ENCODE data around the gene MYLK. TPM values are rescaled to one million over a fixed set of nuclear protein-coding genes. Genes with fewer than 3 reads are reported as not detected.

MYLK gene
- total RNA-seq, 4 donors from 2014 or later, result 9.7 to 92.8 (median 32.5) TPM

DNA sequence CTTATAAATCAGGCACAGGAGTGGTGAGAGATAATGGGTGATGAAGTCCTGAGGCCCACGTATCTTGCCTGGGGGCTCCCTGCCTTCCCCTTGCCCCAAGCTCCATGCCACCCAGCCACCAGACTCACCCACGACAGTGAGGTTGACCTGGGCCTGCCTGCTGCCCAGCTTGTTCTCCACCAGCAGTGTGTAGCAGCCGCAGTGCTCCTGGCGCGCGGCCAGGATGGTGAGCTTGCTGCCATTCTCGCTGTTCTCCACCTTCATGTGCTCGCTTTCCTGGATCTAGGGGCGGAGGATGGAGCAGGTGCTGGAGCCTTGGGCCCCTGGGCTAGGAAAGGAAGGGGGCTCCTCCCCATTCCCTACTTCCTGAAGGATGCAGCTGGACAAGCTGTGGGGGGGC is 220.2 kb downstream of the MYLK start:
- WGBS, 2 donors, result 83 to 84% methylated on average over 1 to 9 of the region's 9 CpGs
- DNase-seq (ENCODE audit: low spot score in 2 of 2), result no peak
- intact Hi-C loops (cut with DNase I; ENCODE audit: low total_unique reads), result no loop called here
- no peak overlapping the region for H3K4me3 ChIP-seq (ENCODE audit: low read depth, poor library complexity, severe bottlenecking)
- TF ChIP-seq POLR2A (IDR thresholded peaks at IDR 0.05), result no peak
- no peak for TF ChIP-seq CTCF (IDR thresholded peaks at IDR 0.05)

DNA sequence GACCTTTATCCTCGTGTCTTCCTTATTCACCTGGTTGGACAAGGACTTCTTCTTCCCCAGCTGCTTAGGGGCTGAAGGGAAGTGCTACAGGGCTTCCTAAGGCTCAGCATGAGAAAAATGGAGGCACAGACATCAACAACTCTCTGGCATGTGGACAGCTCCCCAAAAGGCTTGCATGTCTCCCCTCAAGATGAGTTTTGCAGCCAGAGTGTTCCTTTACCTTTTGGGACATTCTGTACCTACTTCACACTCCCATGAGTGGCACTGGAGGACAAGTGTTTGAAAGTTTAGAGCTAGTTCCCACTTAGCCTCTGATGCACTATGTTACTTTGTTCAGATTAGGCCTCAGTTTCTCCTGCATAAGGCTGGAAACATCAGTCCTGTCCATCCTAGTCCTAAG is 222.2 kb downstream of the MYLK start:
- no peak for DNase-seq (ENCODE audit: low spot score in 2 of 2)
- intact Hi-C loops (cut with DNase I; ENCODE audit: low total_unique reads), result loop anchor here (2.0 kb wide), 1 partner anchor 51 kb away; no protein-coding TSS in a partner anchor
- 88 to 93% methylated on average over 1 of the region's 1 CpG for WGBS, 2 donors
- no peak overlapping the region for H3K4me3 ChIP-seq (ENCODE audit: low read depth, poor library complexity, severe bottlenecking)
- TF ChIP-seq POLR2A (IDR thresholded peaks at IDR 0.05) (no peak), CTCF (IDR thresholded peaks at IDR 0.05) (no peak)

GRCh38 chr3:123660900-123661299 is 223.2 kb downstream of the MYLK start:
- 23 to 28% methylated on average over 9 of the region's 9 CpGs for WGBS, 2 donors

GRCh38 chr3:123660141-123660675 is 223.9 kb downstream of the MYLK start:
- intact Hi-C loops (cut with DNase I; ENCODE audit: low total_unique reads), result loop anchor here (2.0 kb wide), 1 partner anchor 53 kb away; no protein-coding TSS in a partner anchor

More at GRCh38 chr3:123660900-123661299, 223.2 kb downstream of the MYLK start:
- no peak overlapping the region for H3K4me3 ChIP-seq (ENCODE audit: low read depth, poor library complexity, severe bottlenecking)
- TF ChIP-seq POLR2A (IDR thresholded peaks at IDR 0.05) (no peak), CTCF (IDR thresholded peaks at IDR 0.05) (no peak)
- DNase-seq (ENCODE audit: low spot score in 2 of 2), result peak; percentile 77 to 93
- intact Hi-C loops (cut with DNase I; ENCODE audit: low total_unique reads), result loop anchor here (2.0 kb wide), 1 partner anchor 52 kb away; no protein-coding TSS in a partner anchor

GRCh38 chr3:123658852-123659206 is 225.3 kb downstream of the MYLK start:
- 42 to 54% methylated on average over 1 of the region's 1 CpG for WGBS, 2 donors

More at GRCh38 chr3:123660141-123660675, 223.9 kb downstream of the MYLK start:
- no peak overlapping the region for H3K4me3 ChIP-seq (ENCODE audit: low read depth, poor library complexity, severe bottlenecking)
- WGBS, 2 donors, result 63 to 65% methylated on average over 3 of the region's 3 CpGs
- no peak for DNase-seq (ENCODE audit: low spot score in 2 of 2)
- TF ChIP-seq CTCF (IDR thresholded peaks at IDR 0.05) (no peak), POLR2A (IDR thresholded peaks at IDR 0.05) (no peak)

More at GRCh38 chr3:123658852-123659206, 225.3 kb downstream of the MYLK start:
- TF ChIP-seq CTCF (IDR thresholded peaks at IDR 0.05) (no peak), POLR2A (IDR thresholded peaks at IDR 0.05) (no peak)
- DNase-seq (ENCODE audit: low spot score in 2 of 2), result peak in 1 of 2 donors; percentile 49
- intact Hi-C loops (cut with DNase I; ENCODE audit: low total_unique reads), result no loop called here
- no peak overlapping the region for H3K4me3 ChIP-seq (ENCODE audit: low read depth, poor library complexity, severe bottlenecking)

All from lower leg skin (tissue), 4 donors.